ENCODE data around the gene ZC2HC1B. TPM values are rescaled to one million over a fixed set of nuclear protein-coding genes. Genes with fewer than 3 reads are reported as not detected.

ZC2HC1B gene
- total and polyA plus RNA-seq, 9 donors, result 0.50 TPM; not detected in 8

GRCh38 chr6:143948208-143948607, 83.9 kb downstream of the ZC2HC1B start:
- TF ChIP-seq, protein P1, sequence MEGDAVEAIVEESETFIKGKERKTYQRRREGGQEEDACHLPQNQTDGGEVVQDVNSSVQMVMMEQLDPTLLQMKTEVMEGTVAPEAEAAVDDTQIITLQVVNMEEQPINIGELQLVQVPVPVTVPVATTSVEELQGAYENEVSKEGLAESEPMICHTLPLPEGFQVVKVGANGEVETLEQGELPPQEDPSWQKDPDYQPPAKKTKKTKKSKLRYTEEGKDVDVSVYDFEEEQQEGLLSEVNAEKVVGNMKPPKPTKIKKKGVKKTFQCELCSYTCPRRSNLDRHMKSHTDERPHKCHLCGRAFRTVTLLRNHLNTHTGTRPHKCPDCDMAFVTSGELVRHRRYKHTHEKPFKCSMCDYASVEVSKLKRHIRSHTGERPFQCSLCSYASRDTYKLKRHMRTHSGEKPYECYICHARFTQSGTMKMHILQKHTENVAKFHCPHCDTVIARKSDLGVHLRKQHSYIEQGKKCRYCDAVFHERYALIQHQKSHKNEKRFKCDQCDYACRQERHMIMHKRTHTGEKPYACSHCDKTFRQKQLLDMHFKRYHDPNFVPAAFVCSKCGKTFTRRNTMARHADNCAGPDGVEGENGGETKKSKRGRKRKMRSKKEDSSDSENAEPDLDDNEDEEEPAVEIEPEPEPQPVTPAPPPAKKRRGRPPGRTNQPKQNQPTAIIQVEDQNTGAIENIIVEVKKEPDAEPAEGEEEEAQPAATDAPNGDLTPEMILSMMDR (IDR thresholded peaks at IDR 0.05), result no peak
- TF ChIP-seq EP300 (IDR thresholded peaks at IDR 0.05) (no peak), POLR2A (IDR thresholded peaks at IDR 0.05) (no peak)
- Histone ChIP-seq H3K36me3 (no peaks in the 10 kb centered on the region), H3K27me3 (no peaks in the 10 kb centered on the region), H3K4me1 (ENCODE audit: insufficient read depth) (no peaks in the 10 kb centered on the region), H3K4me3 (no peak overlapping the region), H3K9me3 (no peaks in the 10 kb centered on the region), H3K27ac (no peak overlapping the region)
- 91 to 93% (median 93%) methylated on average over 7 of the region's 7 CpGs for WGBS, 3 donors
- intact Hi-C loops (cut with DNase I), result no loop called here
- DNase-seq, result no peak

GRCh38 chr6:143949535-143949934, 85.3 kb downstream of the ZC2HC1B start:
- no peak for DNase-seq
- no peak overlapping the region for H3K27ac ChIP-seq
- no peak overlapping the region for H3K4me3 ChIP-seq
- H3K4me1 ChIP-seq (ENCODE audit: insufficient read depth), result no peaks in the 10 kb centered on the region
- no peak for TF ChIP-seq POLR2A (IDR thresholded peaks at IDR 0.05)
- TF ChIP-seq, protein P1 (IDR thresholded peaks at IDR 0.05), result no peak
- no peak for TF ChIP-seq EP300 (IDR thresholded peaks at IDR 0.05)
- H3K27me3 ChIP-seq, result no peaks in the 10 kb centered on the region
- intact Hi-C loops (cut with DNase I), result no loop called here
- H3K36me3 ChIP-seq, result no peaks in the 10 kb centered on the region
- WGBS, 3 donors, result 85 to 100% (median 96%) methylated on average over 1 of the region's 1 CpG
- H3K9me3 ChIP-seq, result no peaks in the 10 kb centered on the region

- no peak for DNase-seq
Observed at GRCh38 chr6:143949962-143950361, 85.7 kb downstream of the ZC2HC1B start.

GRCh38 chr6:143950875-143951274, 86.6 kb downstream of the ZC2HC1B start:
- H3K4me3 ChIP-seq, result no peak overlapping the region
- no peaks in the 10 kb centered on the region for H3K9me3 ChIP-seq
- H3K27me3 ChIP-seq, result no peaks in the 10 kb centered on the region
- DNase-seq, result no peak
- TF ChIP-seq, protein P1 (IDR thresholded peaks at IDR 0.05), result no peak
- TF ChIP-seq EP300 (IDR thresholded peaks at IDR 0.05) (no peak), POLR2A (IDR thresholded peaks at IDR 0.05) (no peak)
- no peak overlapping the region for H3K27ac ChIP-seq
- intact Hi-C loops (cut with DNase I), result no loop called here
- no peaks in the 10 kb centered on the region for H3K36me3 ChIP-seq
- WGBS, 3 donors, result 71 to 87% (median 76%) methylated on average over 3 of the region's 3 CpGs
- H3K4me1 ChIP-seq (ENCODE audit: insufficient read depth), result no peaks in the 10 kb centered on the region

More at GRCh38 chr6:143949962-143950361, 85.7 kb downstream of the ZC2HC1B start:
- Histone ChIP-seq H3K9me3 (no peaks in the 10 kb centered on the region), H3K36me3 (no peaks in the 10 kb centered on the region), H3K27me3 (no peaks in the 10 kb centered on the region), H3K4me3 (no peak overlapping the region), H3K4me1 (ENCODE audit: insufficient read depth) (no peaks in the 10 kb centered on the region), H3K27ac (no peak overlapping the region)
- 90 to 91% (median 90%) methylated on average over 9 of the region's 9 CpGs for WGBS, 3 donors
- TF ChIP-seq POLR2A (IDR thresholded peaks at IDR 0.05) (no peak), EP300 (IDR thresholded peaks at IDR 0.05) (no peak)
- TF ChIP-seq, protein P1 (IDR thresholded peaks at IDR 0.05), result no peak
- intact Hi-C loops (cut with DNase I), result no loop called here
